K562 (cell line): ENCODE data around the gene PDHB. TPM values are rescaled to one million over a fixed set of nuclear protein-coding genes. Genes with fewer than 3 reads are reported as not detected.

Source experiments
- ATAC-seq: fragments of 200-7000 bp; cut with Tn5 transposase; 3 replicates; pipeline ENCODE4 v1.9.1; 2020; ENCODE audit warnings: moderate library complexity
- BruUV-seq: library from RNA; stranded (reverse); fragments of 400-500 nt; replicated peaks from 2 replicates; lab custom pipeline; 2021; lab: Mats Ljungman, UMichigan
- CTCF ChIA-PET: fragments of 300-600 bp; formaldehyde crosslinking; extraction: SDS; loops from one replicate; lab custom pipeline; 2021; ENCODE audit warnings: low intra/inter-chr PET ratio; lab: Yijun Ruan, JAX
- POLR2A ChIA-PET: fragments of 300-600, 350-650 bp; sonication (Branson Sonifier 250); formaldehyde crosslinking; extraction: SDS; loops from one replicate; lab custom pipeline; 2021; ENCODE audit warnings: antibody characterized with exemption, inconsistent platforms; lab: Yijun Ruan, JAX
- DNase-seq, 4 experiments: peaks; one replicate each; pipeline versions ENCODE4 v3.0.0 to v3.0.0-alpha.2; 2011 to 2018; ENCODE audit warnings: low spot score in 3 of 4, mixed read lengths in 3 of 4; ENCODE audit errors: extremely low read depth in 1 of 4
- FAIRE-seq: peaks from 2 replicates; lab custom pipeline; 2011; peaks lifted over from hg19 to GRCh38; lab: Jason Lieb, UNC
- H2AFZ ChIP-seq: 2 replicates; pipeline ENCODE4 v1.6.0; 2011; ENCODE audit warnings: low read depth, low read length, control low read depth, inconsistent platforms
- H3K27ac ChIP-seq: fragments of 200-600 bp; 3 replicates; pipeline ENCODE4 v1.8.0; 2011; ENCODE audit warnings: low read depth, mild to moderate bottlenecking, control low read depth, inconsistent platforms, low read length, moderate library complexity, mixed read lengths; ENCODE audit errors: extremely low read depth
- H3K27me3 ChIP-seq, 2 experiments: fragments of 300-600 bp in 1 of 2; 2 replicates in 1 of 2; 3 replicates in 1 of 2; pipeline versions ENCODE4 v1.6.0 to v1.8.0; 2011; ENCODE audit warnings: inconsistent platforms in 2 of 2, low read length in 2 of 2, mild to moderate bottlenecking in 1 of 2, mixed read lengths in 1 of 2, moderate library complexity in 1 of 2; ENCODE audit not compliant: control insufficient read depth in 2 of 2, insufficient read depth in 2 of 2
- H3K36me3 ChIP-seq: fragments of 300-600 bp; 3 replicates; pipeline ENCODE4 v1.8.0; 2011; ENCODE audit warnings: mild to moderate bottlenecking, low read length, inconsistent platforms; ENCODE audit not compliant: control insufficient read depth, insufficient read depth
- H3K4me1 ChIP-seq, 2 experiments: fragments of 200-600 bp in 1 of 2; replicated peaks in 1 of 2; 2 replicates in 1 of 2; 3 replicates in 1 of 2; pipeline versions ENCODE4 v1.5.1 to v1.8.0; 2011; ENCODE audit warnings: inconsistent platforms in 2 of 2, low read length in 2 of 2, mild to moderate bottlenecking in 1 of 2, mixed read lengths in 1 of 2, moderate library complexity in 1 of 2; ENCODE audit not compliant: control insufficient read depth in 2 of 2, insufficient read depth in 2 of 2
- H3K4me2 ChIP-seq: 2 replicates; pipeline ENCODE4 v1.6.1; 2011; ENCODE audit warnings: low read length, control low read depth, inconsistent platforms, mixed read lengths; ENCODE audit not compliant: insufficient read depth
- H3K4me3 ChIP-seq: fragments of 200-600 bp; sonication (generic), shearing (Covaris generic); 2 replicates; pipeline ENCODE4 v1.5.1; 2016; ENCODE audit warnings: control low read depth, inconsistent platforms
- H3K79me2 ChIP-seq: fragments of 200-600 bp; 3 replicates; pipeline ENCODE4 v1.8.0; 2011; ENCODE audit warnings: low read length, inconsistent platforms; ENCODE audit not compliant: control insufficient read depth, insufficient read depth
- H3K9ac ChIP-seq, 2 experiments: 2 replicates each; pipeline versions ENCODE4 v1.6.0 to v1.6.1; 2011; ENCODE audit warnings: low read depth in 2 of 2, low read length in 2 of 2, control low read depth in 1 of 2, inconsistent platforms in 1 of 2, mild to moderate bottlenecking in 1 of 2, mixed read lengths in 1 of 2; ENCODE audit not compliant: insufficient read depth in 1 of 2
- H3K9me1 ChIP-seq: one replicate; pipeline ENCODE4 v1.6.0; 2011; ENCODE audit warnings: inconsistent platforms, mild to moderate bottlenecking, low read length, moderate library complexity; ENCODE audit not compliant: control insufficient read depth, insufficient read depth
- H3K9me3 ChIP-seq: replicated peaks from 2 replicates; pipeline ENCODE4 v1.5.1; 2011; ENCODE audit warnings: low read depth, low read length, inconsistent platforms; ENCODE audit not compliant: control insufficient read depth, insufficient read depth
- H4K20me1 ChIP-seq: replicated peaks from 2 replicates; pipeline ENCODE4 v1.6.1; 2011; ENCODE audit warnings: low read length, inconsistent platforms, mixed read lengths; ENCODE audit not compliant: control insufficient read depth, insufficient read depth
- ARID3A ChIP-seq: IDR thresholded peaks from 2 replicates; pipeline ENCODE4 v1.6.1; 2012; ENCODE audit warnings: low read depth, low read length, improper control_type of control experiment, borderline replicate concordance
- CHD4 ChIP-seq: fragments of 200-600 bp; sonication (generic); IDR thresholded peaks from 3 replicates; pipeline ENCODE4 v1.6.1; 2012; ENCODE audit warnings: low read depth, mild to moderate bottlenecking, mixed read lengths, low read length, inconsistent platforms; ENCODE audit not compliant: insufficient read depth, insufficient replicate concordance, poor library complexity, severe bottlenecking
- ELF2 ChIP-seq: fragments of 250-450 bp; sonication (Bioruptor Pico); IDR thresholded peaks from 2 replicates; pipeline ENCODE4 v1.5.0; 2021; ENCODE audit warnings: mild to moderate bottlenecking
- ETV5 ChIP-seq: sonication (generic); formaldehyde crosslinking; IDR thresholded peaks from 2 replicates; pipeline ENCODE4 v1.4.0; 2020; ENCODE audit warnings: low read depth, mild to moderate bottlenecking, missing genetic modification reagents
- MCM2 ChIP-seq: fragments of 450-650 bp; IDR thresholded peaks from 2 replicates; pipeline ENCODE4 v1.6.1; 2017; ENCODE audit warnings: low read depth, mild to moderate bottlenecking
- NBN ChIP-seq: fragments of 450-650 bp; IDR thresholded peaks from 2 replicates; pipeline ENCODE4 v1.6.1; 2016; ENCODE audit warnings: low read depth, mild to moderate bottlenecking
- NCOA4 ChIP-seq: fragments of 450-650 bp; IDR thresholded peaks from 2 replicates; pipeline ENCODE4 v1.6.1; 2018; ENCODE audit warnings: mild to moderate bottlenecking; ENCODE audit not compliant: partially characterized antibody
- NFXL1 ChIP-seq: fragments of 450-650 bp; formaldehyde crosslinking; IDR thresholded peaks from 2 replicates; pipeline ENCODE4 v1.4.0; 2021; ENCODE audit warnings: mild to moderate bottlenecking
- NR3C1 ChIP-seq: sonication (generic); formaldehyde crosslinking; IDR thresholded peaks from 2 replicates; pipeline ENCODE4 v1.8.1; 2022; ENCODE audit warnings: missing genetic modification reagents
- YBX1 ChIP-seq: fragments of 450-650 bp; IDR thresholded peaks from 2 replicates; pipeline ENCODE4 v1.7.1; 2016; ENCODE audit warnings: mild to moderate bottlenecking
- ZBTB40 ChIP-seq, 2 experiments: fragments of 450-650 bp in 1 of 2; sonication (generic) in 1 of 2; formaldehyde crosslinking in 1 of 2; IDR thresholded peaks; 2 replicates each; pipeline versions ENCODE4 v1.7.1 to v1.9.0; 2016 to 2022; ENCODE audit warnings: inconsistent platforms in 1 of 2, mild to moderate bottlenecking in 1 of 2, missing genetic modification reagents in 1 of 2
- ZKSCAN1 ChIP-seq: fragments of 150-350 bp; IDR thresholded peaks from 2 replicates; pipeline ENCODE4 v1.6.1; 2016; ENCODE audit warnings: low read depth, low read length
- WGBS: fragments of 100-300 bp; shearing (Covaris generic); methylation state at CpG from one replicate; pipeline ENCODE4 v1.1.6; 2016; ENCODE audit warnings: low coverage, mixed read lengths; ENCODE audit not compliant: insufficient coverage; ENCODE audit errors: missing lambda C conversion rate; 5-methylcytosine and 5-hydroxymethylcytosine counted together
- in situ Hi-C: fragments of 300-500 bp; cut with MboI; formaldehyde crosslinking; loops from 4 replicates; pipeline ENCODE4 v1.15.0; 2018; ENCODE audit warnings: inconsistent platforms, mixed read lengths
- intact Hi-C: fragments of 100-400 bp; cut with micrococcal nuclease; formaldehyde crosslinking; loops from 2 replicates; pipeline ENCODE4 v1.14.2; 2022
- polyA plus RNA-seq, 8 experiments: library from polyadenylated mRNA; depleted of rRNA in 4 of 8; stranded (reverse) in 5 of 8; unstranded in 3 of 8; fragments of >200 nt; fragmentation: Nextera tagmentation in 2 of 8; fragmentation: Illumina TruSeq in 1 of 8; extraction: Ambion mirVana in 2 of 8; extraction: Trizol in 1 of 8; gene quantifications; 2 replicates each; pipeline versions ENCODE4 v1.2.1 to v1.2.3, GENCODE V29; 2011 to 2014; ENCODE audit warnings: inconsistent platforms in 1 of 8, missing spikeins in 1 of 8
- total RNA-seq, 7 experiments: library from RNA; depleted of rRNA in 6 of 7; stranded (reverse); fragments of >200 nt in 6 of 7; fragmentation: Illumina TruSeq in 2 of 7; extraction: Trizol in 2 of 7; gene quantifications; 2 replicates each; pipeline versions ENCODE4 v1.2.1 to v1.2.3, GENCODE V29; 2011 to 2021; ENCODE audit warnings: low replicate concordance in 1 of 7

The PDHB gene
- total and polyA plus RNA-seq, 9 of the 15 experiments (the other 6 are each of a cell fraction or from before 2014, with no cell fraction given) = 51.2 to 178 (median 85.2) TPM

- Histone ChIP-seq H3K4me2 (no peak overlapping the region), H3K4me1 (no peaks in the 10 kb centered on the region; a peak in 2 of 5 replicates), H3K9me1 (no peaks in the 10 kb centered on the region), H2AFZ (no peak overlapping the region), H3K27me3 (no peaks in the 10 kb centered on the region), H3K9ac (no peak overlapping the region), H3K27ac (no peak overlapping the region), H3K79me2 (no peaks in the 10 kb centered on the region), H3K9me3 (no peaks in the 10 kb centered on the region), H3K36me3 (peaks cover 9% of the 10 kb centered on the region; the same call in 2 of the 3 replicates), H4K20me1 (no peaks in the 10 kb centered on the region), H3K4me3 (no peak overlapping the region)
- WGBS = 76% methylated on average over 3 of the region's 3 CpGs
- no peak for FAIRE-seq
- BruUV-seq = no TSS peak
- ChIA-PET CTCF (no interaction called here), POLR2A (no interaction called here)
- in situ Hi-C loops = no loop called here
- no peak for DNase-seq
- no peak for ATAC-seq
- intact Hi-C loops = no loop called here
- TF ChIP-seq NBN (no peak), ARID3A (no peak), ZBTB40 (IDR thresholded peaks at IDR 0.05) (no peak), ZBTB40 (CRISPR knock-in tag; IDR thresholded peaks at IDR 0.05) (no peak), MCM2 (no peak), NFXL1 (no peak), NR3C1 (no peak), CHD4 (no peak), ZKSCAN1 (no peak), YBX1 (no peak), ELF2 (CRISPR knock-in tag) (no peak), ETV5 (CRISPR knock-in tag) (no peak), NCOA4 (no peak)
Observed at GRCh38 chr3:58391156-58391865, 42.3 kb downstream of the PDHB start.
